A673 (cell line): ENCODE data around the gene TAAR2. TPM values are rescaled to one million over a fixed set of nuclear protein-coding genes. Genes with fewer than 3 reads are reported as not detected.

Source experiments
- BruUV-seq: library from RNA; stranded (reverse); fragments of 400-500 nt; replicated peaks from 2 replicates; lab custom pipeline; 2021; lab: Mats Ljungman, UMichigan
- CTCF ChIA-PET: fragments of 300-600 bp; sonication (Branson Sonifier 250); formaldehyde crosslinking; loops from one replicate; lab custom pipeline; 2022; ENCODE audit warnings: antibody characterized with exemption; lab: Charles Lee
- POLR2A ChIA-PET: fragments of 300-600 bp; sonication (Branson Sonifier 250); formaldehyde crosslinking; loops from one replicate; lab custom pipeline; 2022; ENCODE audit warnings: antibody characterized with exemption; ENCODE audit not compliant: low non-redundant PET; lab: Charles Lee
- DNase-seq: peaks from one replicate; pipeline ENCODE4 v3.0.0-alpha.2; 2015; ENCODE audit warnings: low spot score
- H3K27ac ChIP-seq: fragments of 200-600 bp; sonication (generic); 2 replicates; pipeline ENCODE4 v1.5.1; 2016; ENCODE audit warnings: mixed run types, low read depth, mild to moderate bottlenecking, mixed read lengths, antibody characterized with exemption, low read length; ENCODE audit not compliant: poor library complexity, severe bottlenecking
- H3K27me3 ChIP-seq: fragments of 200-600 bp; sonication (generic); replicated peaks from 2 replicates; pipeline ENCODE4 v1.6.1; 2017; ENCODE audit warnings: mixed run types, low read depth, mild to moderate bottlenecking, mixed read lengths, antibody characterized with exemption, low read length; ENCODE audit not compliant: insufficient read depth, poor library complexity
- H3K36me3 ChIP-seq: fragments of 200-600 bp; sonication (generic); 2 replicates; pipeline ENCODE4 v1.6.1; 2016; ENCODE audit warnings: mixed run types, mild to moderate bottlenecking, mixed read lengths, antibody characterized with exemption, low read length; ENCODE audit not compliant: insufficient read depth, poor library complexity, severe bottlenecking
- H3K4me1 ChIP-seq: fragments of 200-600 bp; sonication (generic); 2 replicates; pipeline ENCODE4 v1.6.1; 2017; ENCODE audit warnings: mixed run types, mild to moderate bottlenecking, mixed read lengths, antibody characterized with exemption, low read length; ENCODE audit not compliant: insufficient read depth, poor library complexity, severe bottlenecking
- H3K4me3 ChIP-seq: fragments of 200-600 bp; sonication (generic); 2 replicates; pipeline ENCODE4 v1.5.1; 2016; ENCODE audit warnings: low read depth, mixed run types, mild to moderate bottlenecking, mixed read lengths, low read length; ENCODE audit not compliant: poor library complexity, severe bottlenecking
- H3K9me3 ChIP-seq: fragments of 200-600 bp; sonication (generic); 2 replicates; pipeline ENCODE4 v1.6.1; 2016; ENCODE audit warnings: mixed run types, low read depth, mild to moderate bottlenecking, mixed read lengths, antibody characterized with exemption, low read length; ENCODE audit not compliant: poor library complexity, severe bottlenecking
- EZH2 ChIP-seq: fragments of 200-600 bp; sonication (generic); IDR thresholded peaks from 2 replicates; pipeline ENCODE4 v1.6.1; 2017; ENCODE audit warnings: borderline replicate concordance, low read depth, mild to moderate bottlenecking, mixed read lengths, antibody characterized with exemption, low read length; ENCODE audit not compliant: poor library complexity, severe bottlenecking
- intact Hi-C: fragments of 100-400 bp; cut with micrococcal nuclease; formaldehyde crosslinking; loops from one replicate; pipeline ENCODE4 v1.10.0; 2022; ENCODE audit not compliant: unreplicated experiment
- total RNA-seq: library from RNA; stranded (reverse); gene quantifications from 2 replicates; pipeline ENCODE4 v1.2.3, GENCODE V29; 2021
- TF ChIP-seq, protein P1 (sequence below): fragments of 300-800, 200-600 bp; sonication (generic); conservative IDR thresholded peaks from 2 replicates; pipeline ENCODE4 v1.5.1; 2017; ENCODE audit warnings: low read depth, mild to moderate bottlenecking, antibody characterized with exemption, low read length, moderate library complexity, mixed read lengths

TAAR2 gene
- total RNA-seq, 1 experiment from 2014 or later = not detected

GRCh38 chr6:132571774-132572173, 52.3 kb downstream of the TAAR2 start:
- ChIA-PET CTCF (no interaction called here), POLR2A (no interaction called here)
- intact Hi-C loops = no loop called here
- no peaks in the 10 kb centered on the region for H3K4me1 ChIP-seq
- no peak overlapping the region for H3K27ac ChIP-seq
- BruUV-seq = no TSS peak
- TF ChIP-seq EZH2 = no peak
- TF ChIP-seq, protein P1, sequence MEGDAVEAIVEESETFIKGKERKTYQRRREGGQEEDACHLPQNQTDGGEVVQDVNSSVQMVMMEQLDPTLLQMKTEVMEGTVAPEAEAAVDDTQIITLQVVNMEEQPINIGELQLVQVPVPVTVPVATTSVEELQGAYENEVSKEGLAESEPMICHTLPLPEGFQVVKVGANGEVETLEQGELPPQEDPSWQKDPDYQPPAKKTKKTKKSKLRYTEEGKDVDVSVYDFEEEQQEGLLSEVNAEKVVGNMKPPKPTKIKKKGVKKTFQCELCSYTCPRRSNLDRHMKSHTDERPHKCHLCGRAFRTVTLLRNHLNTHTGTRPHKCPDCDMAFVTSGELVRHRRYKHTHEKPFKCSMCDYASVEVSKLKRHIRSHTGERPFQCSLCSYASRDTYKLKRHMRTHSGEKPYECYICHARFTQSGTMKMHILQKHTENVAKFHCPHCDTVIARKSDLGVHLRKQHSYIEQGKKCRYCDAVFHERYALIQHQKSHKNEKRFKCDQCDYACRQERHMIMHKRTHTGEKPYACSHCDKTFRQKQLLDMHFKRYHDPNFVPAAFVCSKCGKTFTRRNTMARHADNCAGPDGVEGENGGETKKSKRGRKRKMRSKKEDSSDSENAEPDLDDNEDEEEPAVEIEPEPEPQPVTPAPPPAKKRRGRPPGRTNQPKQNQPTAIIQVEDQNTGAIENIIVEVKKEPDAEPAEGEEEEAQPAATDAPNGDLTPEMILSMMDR = no peak
- no peak for DNase-seq
- H3K27me3 ChIP-seq = peaks cover 86% of the 10 kb centered on the region
- H3K9me3 ChIP-seq = no peaks in the 10 kb centered on the region
- no peaks in the 10 kb centered on the region for H3K36me3 ChIP-seq
- no peak overlapping the region for H3K4me3 ChIP-seq

- TF ChIP-seq EZH2 = no peak
- TF ChIP-seq, protein P1 = no peak
- CTCF ChIA-PET = no interaction called here
- Histone ChIP-seq H3K4me3 (no peak within 1 kb of the TSS), H3K9me3 (no peaks in the 10 kb centered on the region), H3K27ac (no peak within 1 kb of the TSS), H3K36me3 (no peaks in the 10 kb centered on the region), H3K4me1 (no peaks in the 10 kb centered on the region), H3K27me3 (peaks cover 88% of the 10 kb centered on the region)
- intact Hi-C loops = no loop called here
- BruUV-seq = no TSS peak
- no peak for DNase-seq
- POLR2A ChIA-PET = no interaction called here
Measured at GRCh38 chr6:132570221-132570777, 53.8 kb downstream of the TAAR2 start, which contains the start of gene TAAR6. Gene TAAR6 (plus strand): TSS chr6:132570322. CDS start chr6:132570322, 0 bp downstream.

DNA sequence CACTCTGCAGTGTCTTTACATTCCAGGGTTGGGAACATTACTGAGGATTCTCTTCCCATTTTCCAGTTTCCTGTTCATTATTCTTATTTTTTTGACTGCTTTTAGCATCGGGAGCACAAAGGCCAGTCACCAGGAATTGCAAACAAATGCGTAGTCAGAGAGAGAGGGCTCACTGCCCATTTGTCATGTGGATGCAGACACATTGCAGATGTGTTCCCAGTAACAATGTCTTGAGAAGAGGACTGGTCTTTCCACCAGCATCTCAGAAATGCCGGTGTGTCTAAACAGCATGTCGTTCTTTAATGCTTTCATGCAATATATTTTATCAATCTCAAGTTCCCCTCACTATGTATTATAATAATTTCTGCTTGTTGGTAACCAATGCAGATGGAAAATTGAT, 54.9 kb downstream of the TAAR2 start:
- no peaks in the 10 kb centered on the region for H3K4me1 ChIP-seq
- peaks cover 81% of the 10 kb centered on the region for H3K27me3 ChIP-seq
- no TSS peak for BruUV-seq
- H3K36me3 ChIP-seq = no peaks in the 10 kb centered on the region
- CTCF ChIA-PET = no interaction called here
- no peak for TF ChIP-seq EZH2
- TF ChIP-seq, protein P1 = no peak
- no peak overlapping the region for H3K4me3 ChIP-seq
- POLR2A ChIA-PET = no interaction called here
- no peaks in the 10 kb centered on the region for H3K9me3 ChIP-seq
- intact Hi-C loops = no loop called here
- H3K27ac ChIP-seq = no peak overlapping the region
- DNase-seq = no peak
